Skin epidermis (tissue), 12 donors: ENCODE results near the gene ZNG1B.
"Not testable (repeated sequence)": the region's sequence is repeated elsewhere in the genome, so short reads cannot be mapped to it uniquely, and the experiment has no call there.

Source experiments
- H3K27ac ChIP-seq, 21 experiments: fragments of 200-600 bp; sonication (generic) in 11 of 21; one replicate each; pipeline ENCODE4 v1.5.0; 2020; ENCODE audit warnings: mild to moderate bottlenecking in 3 of 21, inconsistent platforms in 2 of 21, moderate library complexity in 2 of 21
- H3K4me3 ChIP-seq, 7 experiments: fragments of 200-600 bp; sonication (generic) in 2 of 7; one replicate each; pipeline ENCODE4 v1.5.0; 2020; ENCODE audit warnings: inconsistent platforms in 2 of 7, mild to moderate bottlenecking in 2 of 7, moderate library complexity in 1 of 7

The ZNG1B gene

GRCh38 chr2:113502216-113503093, 65.0 kb downstream of the ZNG1B start:
- peak overlapping the region in 6 of 7 experiments; percentile 23 to 50 (median 36) for H3K4me3 ChIP-seq
- H3K27ac ChIP-seq: not testable (repeated sequence)

GRCh38 chr2:113503094-113504042, 65.9 kb downstream of the ZNG1B start:
- H3K4me3 ChIP-seq: peak overlapping the region in 6 of 7 experiments; percentile 23 to 50 (median 36)
- not testable (repeated sequence) for H3K27ac ChIP-seq

- not testable (repeated sequence) for H3K4me3 ChIP-seq, H3K27ac ChIP-seq
These were observed 66.6 kb downstream of the ZNG1B start for GRCh38 chr2:113504081-113504480.

GRCh38 chr2:113507394-113508140, 70.1 kb downstream of the ZNG1B start:
- H3K4me3 ChIP-seq, H3K27ac ChIP-seq: not testable (repeated sequence)

GRCh38 chr2:113508187-113508586, 70.7 kb downstream of the ZNG1B start:
- not testable (repeated sequence) for H3K27ac ChIP-seq, H3K4me3 ChIP-seq

GRCh38 chr2:113510913-113511312, 73.4 kb downstream of the ZNG1B start:
- H3K27ac ChIP-seq, H3K4me3 ChIP-seq: not testable (repeated sequence)

- H3K4me3 ChIP-seq, H3K27ac ChIP-seq: not testable (repeated sequence)
These were observed 74.4 kb downstream of the ZNG1B start for GRCh38 chr2:113511859-113512258.

GRCh38 chr2:113515457-113515856, 78.0 kb downstream of the ZNG1B start:
- H3K4me3 ChIP-seq, H3K27ac ChIP-seq: not testable (repeated sequence)

- H3K4me3 ChIP-seq, H3K27ac ChIP-seq: not testable (repeated sequence)
These were observed 78.5 kb downstream of the ZNG1B start for GRCh38 chr2:113515995-113516394.

- not testable (repeated sequence) for H3K27ac ChIP-seq, H3K4me3 ChIP-seq
These were observed 79.5 kb downstream of the ZNG1B start for GRCh38 chr2:113517025-113517424.

GRCh38 chr2:113520837-113521236, 83.3 kb downstream of the ZNG1B start:
- H3K27ac ChIP-seq, H3K4me3 ChIP-seq: not testable (repeated sequence)

- H3K27ac ChIP-seq, H3K4me3 ChIP-seq: not testable (repeated sequence)
These were observed 84.0 kb downstream of the ZNG1B start for GRCh38 chr2:113521492-113521891.

- H3K27ac ChIP-seq, H3K4me3 ChIP-seq: not testable (repeated sequence)
These were observed 87.5 kb downstream of the ZNG1B start for GRCh38 chr2:113524986-113525385.

GRCh38 chr2:113527350-113528045, 90.0 kb downstream of the ZNG1B start:
- H3K4me3 ChIP-seq, H3K27ac ChIP-seq: not testable (repeated sequence)

GRCh38 chr2:113528126-113528525, 90.6 kb downstream of the ZNG1B start:
- not testable (repeated sequence) for H3K27ac ChIP-seq, H3K4me3 ChIP-seq

GRCh38 chr2:113528904-113529303, 91.4 kb downstream of the ZNG1B start:
- not testable (repeated sequence) for H3K4me3 ChIP-seq, H3K27ac ChIP-seq

GRCh38 chr2:113532991-113533390, 95.5 kb downstream of the ZNG1B start:
- not testable (repeated sequence) for H3K27ac ChIP-seq, H3K4me3 ChIP-seq

- H3K4me3 ChIP-seq, H3K27ac ChIP-seq: not testable (repeated sequence)
These were observed 99.1 kb downstream of the ZNG1B start for GRCh38 chr2:113536573-113536972.

- peak overlapping the region in 1 of 21 experiments; percentile 88 for H3K27ac ChIP-seq
These were observed 103.3 kb downstream of the ZNG1B start for GRCh38 chr2:113540834-113541203.

More at GRCh38 chr2:113540834-113541203, 103.3 kb downstream of the ZNG1B start:
- H3K4me3 ChIP-seq: peak overlapping the region in 1 of 7 experiments; percentile 64
